GM18505 (cell line): Measurements from ENCODE around the gene VNN1.

Experiments
- ATAC-seq: cut with Tn5 transposase; IDR thresholded peaks from one replicate; pipeline ENCODE4 v1.9.1; 2021; ENCODE audit not compliant: unreplicated experiment
- POLR2A ChIP-seq: IDR thresholded peaks from 4 replicates; pipeline ENCODE4 v1.6.1; 2011; ENCODE audit warnings: borderline replicate concordance; ENCODE audit not compliant: insufficient read depth, insufficient read length; ENCODE audit errors: extremely low read depth

The VNN1 gene, protein sequence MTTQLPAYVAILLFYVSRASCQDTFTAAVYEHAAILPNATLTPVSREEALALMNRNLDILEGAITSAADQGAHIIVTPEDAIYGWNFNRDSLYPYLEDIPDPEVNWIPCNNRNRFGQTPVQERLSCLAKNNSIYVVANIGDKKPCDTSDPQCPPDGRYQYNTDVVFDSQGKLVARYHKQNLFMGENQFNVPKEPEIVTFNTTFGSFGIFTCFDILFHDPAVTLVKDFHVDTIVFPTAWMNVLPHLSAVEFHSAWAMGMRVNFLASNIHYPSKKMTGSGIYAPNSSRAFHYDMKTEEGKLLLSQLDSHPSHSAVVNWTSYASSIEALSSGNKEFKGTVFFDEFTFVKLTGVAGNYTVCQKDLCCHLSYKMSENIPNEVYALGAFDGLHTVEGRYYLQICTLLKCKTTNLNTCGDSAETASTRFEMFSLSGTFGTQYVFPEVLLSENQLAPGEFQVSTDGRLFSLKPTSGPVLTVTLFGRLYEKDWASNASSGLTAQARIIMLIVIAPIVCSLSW

DNA sequence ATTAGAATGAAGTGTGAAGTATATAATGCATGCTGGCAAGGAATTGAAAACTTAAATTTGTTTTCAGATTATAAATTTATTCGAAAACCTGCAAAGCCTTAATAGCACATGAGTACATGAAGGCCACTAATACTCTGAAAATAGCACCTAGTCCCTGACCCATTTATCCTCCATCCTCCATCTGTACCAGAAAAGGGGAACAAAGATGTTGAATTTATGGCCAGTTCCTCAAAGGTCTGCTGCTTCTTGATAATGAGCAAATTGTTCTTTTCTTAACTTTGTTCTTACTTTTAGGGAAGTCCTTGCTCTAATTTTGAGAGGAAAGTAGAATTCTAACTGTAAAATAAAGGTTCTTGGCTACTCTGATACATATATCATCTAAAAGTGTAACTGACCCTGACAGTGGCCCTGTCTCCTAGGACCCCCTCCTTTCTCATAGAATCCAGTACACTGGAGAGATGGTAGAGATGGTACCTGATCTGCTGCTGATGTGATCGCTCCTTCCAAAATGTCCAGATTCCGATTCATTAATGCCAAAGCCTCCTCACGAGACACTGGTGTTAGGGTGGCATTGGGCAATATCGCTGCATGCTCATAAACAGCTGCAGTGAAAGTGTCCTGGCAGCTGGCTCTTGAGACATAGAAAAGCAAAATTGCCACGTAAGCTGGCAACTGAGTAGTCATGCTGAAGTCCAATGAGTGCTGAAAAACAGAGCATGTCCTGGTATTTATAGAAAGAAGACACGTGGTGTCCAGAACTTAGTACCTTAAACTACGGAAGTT lies at the start of gene VNN1:
VNN1 (minus strand) TSS at position 704 of the 783 bp plus-strand sequence; CDS start at position 684, 20 bp downstream.
- TF ChIP-seq POLR2A = no peak
- ATAC-seq = peak; percentile 80

DNA sequence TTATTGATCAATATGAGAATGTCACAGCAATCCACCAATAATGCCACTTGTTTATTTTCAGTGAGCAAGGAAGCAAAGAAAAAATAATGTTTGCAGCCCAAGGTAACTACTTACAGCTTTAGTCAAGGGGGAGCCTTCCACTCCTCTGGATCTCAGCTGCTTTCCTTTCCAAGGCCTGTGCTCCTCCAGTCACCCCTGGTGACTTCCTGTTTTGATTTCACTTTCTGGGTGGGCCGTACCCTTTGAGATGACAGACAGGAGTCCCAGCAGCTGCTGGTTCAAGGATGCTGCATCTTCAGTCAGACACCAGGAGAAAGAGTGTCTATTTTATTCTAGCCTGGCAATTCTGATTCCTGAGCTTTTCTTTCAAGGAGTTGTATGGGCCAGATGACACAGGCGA lies 49.4 kb upstream of the VNN1 start:
- ATAC-seq = peak; percentile 88
- peak; percentile 55 for TF ChIP-seq POLR2A

DNA sequence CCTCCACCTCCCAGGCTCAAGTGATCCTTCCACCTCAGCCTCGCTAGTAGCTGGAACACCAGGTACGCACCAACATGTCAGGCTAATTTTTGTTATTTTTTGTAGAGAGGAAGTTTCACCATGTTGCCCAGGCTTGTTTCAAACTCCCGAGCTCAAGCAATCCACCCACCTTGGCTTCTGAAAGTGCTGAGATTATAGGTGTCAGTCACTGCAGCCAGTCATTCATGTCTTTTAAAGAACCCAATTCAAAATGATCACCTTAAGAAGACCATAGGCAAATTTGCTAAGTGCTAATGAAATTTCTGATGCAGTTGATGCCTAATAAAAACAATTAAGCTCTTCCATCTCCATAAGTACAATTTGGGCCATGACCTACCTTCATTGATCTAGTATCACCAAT lies 46.4 kb upstream of the VNN1 start:
- TF ChIP-seq POLR2A = no peak
- peak; percentile 35 for ATAC-seq

DNA sequence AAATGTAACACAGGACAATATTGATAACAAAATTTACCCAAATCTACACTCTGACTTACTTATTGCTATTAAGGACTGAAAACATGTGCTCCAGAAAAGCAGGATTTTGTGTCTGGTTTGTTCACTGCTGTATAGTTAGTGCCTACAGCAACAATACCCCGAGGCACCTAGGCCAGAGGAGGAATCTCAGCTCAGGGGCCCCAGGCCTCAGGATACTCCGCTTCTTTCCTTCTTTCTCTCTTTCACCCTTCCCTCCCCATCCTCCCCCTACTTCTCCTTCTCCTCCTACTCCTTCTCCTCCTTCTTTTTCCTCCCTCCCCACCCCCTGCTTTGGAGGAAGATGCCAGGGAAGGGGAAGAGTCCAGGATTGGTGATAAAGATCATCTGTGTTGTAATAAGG lies 44.8 kb upstream of the VNN1 start:
- ATAC-seq = no peak
- TF ChIP-seq POLR2A = no peak

DNA sequence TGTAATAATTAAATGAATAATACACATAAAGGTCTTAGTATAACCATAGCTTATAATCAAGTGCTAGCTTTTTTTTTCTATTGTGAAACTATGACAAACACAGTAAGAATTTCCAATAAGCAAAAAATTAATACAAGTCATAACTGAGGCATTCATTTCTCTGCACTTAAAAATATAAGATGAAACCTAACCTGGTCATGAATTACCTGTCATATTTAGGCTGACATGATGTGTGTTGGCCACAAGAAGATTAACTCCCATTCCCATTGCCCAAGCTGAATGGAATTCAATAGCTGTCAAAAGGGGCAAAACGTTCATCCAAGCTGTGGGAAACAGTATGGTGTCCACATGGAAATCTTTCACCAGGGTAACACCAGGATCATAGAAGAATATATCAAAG lies 38.4 kb upstream of the VNN1 start:
- TF ChIP-seq POLR2A = no peak
- no peak for ATAC-seq

DNA sequence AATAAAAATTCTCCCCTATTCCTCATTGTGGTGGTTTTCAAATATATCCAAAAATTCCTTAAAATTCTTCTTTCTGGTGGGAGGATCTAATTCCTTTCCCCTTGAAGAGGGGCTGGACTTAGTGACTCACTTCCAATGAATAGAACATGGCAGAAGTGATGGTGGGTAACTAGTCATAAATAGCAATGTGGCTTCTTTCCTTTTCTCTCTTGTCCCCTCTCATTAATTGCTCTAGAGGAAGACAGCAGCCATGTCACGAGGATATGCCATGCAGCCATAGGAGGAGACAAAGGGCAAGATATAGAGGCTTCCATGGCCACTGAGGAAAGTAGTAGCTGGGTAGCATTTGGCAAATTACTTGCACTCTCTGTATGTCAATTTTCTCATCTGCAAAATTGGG lies 38.0 kb upstream of the VNN1 start:
- TF ChIP-seq POLR2A = no peak
- no peak for ATAC-seq

DNA sequence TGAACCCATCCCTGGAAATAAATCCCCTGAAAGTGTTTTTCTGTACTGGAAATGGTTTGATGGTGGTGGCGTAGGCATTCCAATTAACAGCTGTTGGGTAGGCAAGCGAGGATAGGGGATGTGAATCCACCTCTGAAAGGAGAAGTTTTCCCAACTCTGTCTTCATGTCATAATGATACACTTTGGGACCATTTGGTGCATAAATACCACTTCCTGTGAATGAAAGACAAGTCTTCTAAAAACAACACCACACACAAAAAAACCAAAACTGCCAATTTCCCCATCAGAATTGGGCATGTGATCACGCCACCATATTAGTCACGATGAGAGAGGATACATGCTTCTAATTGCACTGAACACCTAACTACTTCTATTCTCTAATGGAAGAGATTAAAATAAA lies 37.5 kb upstream of the VNN1 start:
- no peak for TF ChIP-seq POLR2A
- ATAC-seq = peak; percentile 46

DNA sequence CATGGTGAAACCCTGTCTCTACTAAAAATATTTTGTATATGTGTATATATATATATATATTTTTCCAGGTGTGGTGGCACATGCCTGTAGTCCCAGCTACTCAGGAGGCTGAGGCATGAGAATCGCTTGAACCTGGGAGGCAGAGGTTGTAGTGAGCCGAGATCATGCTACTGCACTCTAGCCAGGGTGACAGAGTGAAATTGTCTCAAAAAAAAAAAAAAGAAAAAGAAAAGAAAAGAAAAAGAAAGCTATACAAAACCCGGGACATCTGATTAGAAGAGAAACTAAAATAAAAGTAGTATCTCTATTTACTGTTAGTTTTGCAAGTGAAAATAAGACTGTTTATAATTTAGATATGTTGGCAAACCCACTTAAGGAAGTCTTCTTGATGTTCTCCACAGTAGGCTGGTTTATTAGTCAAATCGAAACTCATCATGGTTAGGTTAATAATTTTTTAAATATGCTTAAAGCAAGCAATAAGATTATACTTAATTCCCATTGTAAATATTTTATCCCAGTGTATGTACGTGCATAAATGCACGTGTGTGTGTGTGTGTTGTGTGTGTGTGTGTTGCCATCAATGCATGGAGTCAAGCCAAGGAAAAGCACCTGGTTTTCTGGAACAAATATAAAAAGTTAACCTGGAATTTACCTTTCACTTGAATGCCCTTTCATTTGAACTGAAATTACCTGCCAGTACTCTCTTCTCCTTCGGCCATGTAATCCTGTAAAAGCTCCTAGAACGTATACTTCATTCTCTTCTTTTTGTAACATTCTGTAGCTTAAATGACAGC lies 36.8 kb upstream of the VNN1 start:
- peak; percentile 79 for ATAC-seq
- TF ChIP-seq POLR2A = no peak

DNA sequence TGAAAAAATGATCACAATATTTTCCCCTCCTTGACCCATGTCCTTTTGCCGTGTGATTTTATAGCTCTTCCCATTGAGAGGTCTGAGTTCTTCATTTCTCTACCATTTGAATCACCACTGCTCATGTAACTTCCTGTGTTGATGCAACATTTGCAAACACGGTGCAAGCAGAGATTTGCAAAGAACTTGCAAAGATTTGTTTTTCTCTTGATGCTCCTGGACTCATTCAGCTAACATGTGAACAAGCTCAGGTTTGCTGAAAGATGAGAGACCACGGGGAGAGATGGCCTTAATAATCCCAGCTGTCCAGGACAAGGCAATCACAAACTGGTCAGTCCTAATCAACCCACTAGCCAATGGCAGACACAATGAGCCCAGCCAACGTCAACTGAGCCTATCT lies 35.3 kb upstream of the VNN1 start:
- no peak for ATAC-seq
- no peak for TF ChIP-seq POLR2A

DNA sequence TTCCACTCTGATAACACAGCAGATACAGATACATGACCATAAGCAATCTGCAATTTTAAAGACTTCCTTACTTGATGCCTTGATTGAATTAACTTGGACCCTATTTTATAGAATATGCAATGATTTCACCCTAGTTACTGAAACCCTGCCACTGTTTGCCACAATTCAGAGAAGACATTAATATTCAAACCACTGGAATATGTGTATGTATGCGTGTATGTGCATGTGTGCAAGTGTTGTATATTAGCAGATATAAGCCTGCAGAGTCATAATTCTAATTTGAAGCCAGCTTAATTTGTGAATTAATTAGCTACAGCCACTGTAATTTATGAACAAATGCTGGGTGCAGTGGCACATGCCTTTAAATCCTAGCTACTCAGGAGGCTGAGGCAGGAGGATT lies 34.6 kb upstream of the VNN1 start:
- no peak for ATAC-seq
- TF ChIP-seq POLR2A = no peak

DNA sequence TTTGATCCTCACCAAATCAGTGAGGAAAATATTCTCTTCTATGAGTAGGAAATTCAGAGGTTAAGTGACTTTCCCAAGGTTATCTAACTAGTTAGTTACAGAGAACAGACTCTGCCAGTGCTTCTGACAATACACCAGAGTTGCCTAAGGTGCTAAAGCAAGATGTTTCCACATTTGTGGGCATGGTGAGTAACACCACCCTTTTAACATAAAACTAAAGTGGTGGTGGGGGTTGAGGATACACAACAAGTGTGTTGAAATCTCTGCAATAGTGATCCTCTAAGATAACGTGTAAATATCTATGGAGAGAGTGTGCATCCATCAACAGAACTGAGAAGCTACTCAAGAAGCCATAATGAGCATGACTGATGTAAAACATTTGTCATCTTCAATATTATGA lies 32.2 kb upstream of the VNN1 start:
- no peak for ATAC-seq
- TF ChIP-seq POLR2A = no peak

DNA sequence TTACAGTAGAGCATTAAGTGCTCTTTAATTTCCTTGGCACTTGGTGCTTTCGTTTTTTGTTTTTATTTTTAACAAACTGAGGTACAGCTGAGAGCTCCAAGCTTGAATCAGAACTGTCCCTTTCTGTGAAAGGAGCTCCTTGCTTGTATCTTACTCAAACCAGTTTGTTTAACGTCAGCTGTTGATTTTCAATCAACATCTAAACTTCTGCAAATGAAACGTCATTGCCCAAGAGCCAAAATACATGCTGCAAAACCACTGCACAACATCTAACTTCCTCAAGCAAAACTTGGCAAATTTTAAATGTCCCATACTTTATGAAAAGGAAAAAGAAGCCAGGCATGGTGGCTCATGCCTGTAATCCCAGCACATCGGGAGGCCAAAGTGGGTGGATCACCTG lies 28.6 kb upstream of the VNN1 start:
- no peak for ATAC-seq

DNA sequence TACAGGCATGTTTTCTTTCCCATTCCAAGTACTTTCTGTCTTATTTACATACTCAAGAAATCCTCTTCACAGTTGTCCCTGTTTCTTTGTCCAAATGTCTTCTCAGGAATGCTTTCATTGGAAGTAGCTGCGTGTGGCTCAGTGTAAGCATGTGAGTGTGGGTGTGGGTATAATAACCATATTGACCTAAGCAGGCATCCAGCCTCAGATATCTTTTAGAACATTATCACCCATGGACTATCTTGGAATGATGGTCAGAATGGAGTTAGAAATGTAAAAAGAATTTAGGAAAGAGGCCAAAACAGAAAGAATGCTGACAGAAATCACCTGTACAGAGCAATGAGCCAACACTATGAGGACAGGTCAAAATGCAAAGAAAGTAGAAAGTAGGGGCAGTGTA lies 27.4 kb upstream of the VNN1 start:
- ATAC-seq = no peak
- no peak for TF ChIP-seq POLR2A

More for the DNA sequence above, 28.6 kb upstream of the VNN1 start:
- TF ChIP-seq POLR2A = no peak
